HepG2 (cell line): ENCODE data around the gene ZNF530. TPM values are rescaled to one million over a fixed set of nuclear protein-coding genes. Genes with fewer than 3 reads are reported as not detected.

Source experiments
- ATAC-seq: fragments of 200-7000 bp; cut with Tn5 transposase; 3 replicates; pipeline ENCODE4 v1.9.1; 2020; ENCODE audit warnings: mild to moderate bottlenecking, moderate library complexity
- BruUV-seq: library from RNA; stranded (reverse); fragments of 400-500 nt; replicated peaks from 2 replicates; lab custom pipeline; 2021; lab: Mats Ljungman, UMichigan
- CTCF ChIA-PET: fragments of 300-600 bp; formaldehyde crosslinking; extraction: SDS; loops from one replicate; lab custom pipeline; 2021; ENCODE audit warnings: low total read pairs, inconsistent platforms, low intra/inter-chr PET ratio; lab: Yijun Ruan, JAX
- POLR2A ChIA-PET: fragments of 350-600 bp; sonication (Branson Sonifier 250); formaldehyde crosslinking; loops from one replicate; lab custom pipeline; 2020; ENCODE audit warnings: antibody characterized with exemption, inconsistent platforms; lab: Yijun Ruan, JAX
- DNase-seq: peaks from one replicate; pipeline ENCODE4 v3.0.0-alpha.2; 2015; ENCODE audit warnings: low spot score
- FAIRE-seq: peaks from 3 replicates; lab custom pipeline; 2011; peaks lifted over from hg19 to GRCh38; lab: Jason Lieb, UNC
- H2AFZ ChIP-seq: one replicate; pipeline ENCODE4 v1.6.1; 2011; ENCODE audit warnings: low read length, inconsistent platforms
- H3K27ac ChIP-seq: fragments of 300-600 bp; 3 replicates; pipeline ENCODE4 v1.8.0; 2011; ENCODE audit warnings: mixed run types, mild to moderate bottlenecking, mixed read lengths, low read length, inconsistent platforms; ENCODE audit not compliant: insufficient read depth; ENCODE audit errors: extremely low read length
- H3K27me3 ChIP-seq, 2 experiments: fragments of 200-600 bp in 1 of 2; 2 replicates in 1 of 2; 3 replicates in 1 of 2; pipeline versions ENCODE4 v1.6.0 to v1.8.0; 2011; ENCODE audit warnings: low read length in 2 of 2, mild to moderate bottlenecking in 2 of 2, moderate library complexity in 2 of 2, inconsistent platforms in 1 of 2; ENCODE audit not compliant: insufficient read depth in 2 of 2, control insufficient read depth in 1 of 2
- H3K36me3 ChIP-seq, 2 experiments: fragments of 200-600 bp in 1 of 2; replicated peaks in 1 of 2; 2 replicates in 1 of 2; 3 replicates in 1 of 2; pipeline versions ENCODE4 v1.5.1 to v1.8.0; 2011; ENCODE audit warnings: low read length in 2 of 2, inconsistent platforms in 1 of 2; ENCODE audit not compliant: insufficient read depth in 2 of 2, control insufficient read depth in 1 of 2
- H3K4me1 ChIP-seq: 2 replicates; pipeline ENCODE4 v1.5.1; 2012; ENCODE audit warnings: low read length, inconsistent platforms; ENCODE audit not compliant: insufficient read depth
- H3K4me2 ChIP-seq: 2 replicates; pipeline ENCODE4 v1.6.0; 2011; ENCODE audit warnings: low read depth, low read length, inconsistent platforms
- H3K4me3 ChIP-seq, 3 experiments: fragments of 200-600 bp in 1 of 3; sonication (generic), shearing (Covaris generic) in 1 of 3; replicated peaks in 1 of 3; 2 replicates each; pipeline ENCODE4 v1.5.1; 2011 to 2016; ENCODE audit warnings: low read length in 3 of 3, inconsistent platforms in 2 of 3, low read depth in 2 of 3, mild to moderate bottlenecking in 2 of 3, control low read depth in 1 of 3, mixed read lengths in 1 of 3; ENCODE audit not compliant: insufficient read depth in 1 of 3
- H3K79me2 ChIP-seq: one replicate; pipeline ENCODE4 v1.6.1; 2011; ENCODE audit warnings: low read length, inconsistent platforms; ENCODE audit not compliant: insufficient read depth
- H3K9ac ChIP-seq: 2 replicates; pipeline ENCODE4 v1.6.0; 2011; ENCODE audit warnings: mild to moderate bottlenecking, low read depth, low read length, inconsistent platforms; ENCODE audit not compliant: insufficient read depth
- H3K9me3 ChIP-seq: 2 replicates; pipeline ENCODE4 v1.5.1; 2012; ENCODE audit warnings: mild to moderate bottlenecking, low read length
- H4K20me1 ChIP-seq: 2 replicates; pipeline ENCODE4 v1.6.0; 2011; ENCODE audit warnings: inconsistent platforms, mild to moderate bottlenecking, low read length, moderate library complexity; ENCODE audit not compliant: insufficient read depth
- CEBPG ChIP-seq: IDR thresholded peaks from 2 replicates; pipeline ENCODE4 v1.6.1; 2016
- MAZ ChIP-seq, 2 experiments: sonication (generic) in 1 of 2; formaldehyde crosslinking in 1 of 2; IDR thresholded peaks; 2 replicates each; pipeline versions ENCODE4 v1.5.0 to v1.6.1; 2012 to 2020; ENCODE audit warnings: low read depth in 2 of 2, mild to moderate bottlenecking in 2 of 2, borderline replicate concordance in 1 of 2, improper control_type of control experiment in 1 of 2, low read length in 1 of 2, missing genetic modification reagents in 1 of 2, moderate library complexity in 1 of 2
- PLSCR1 ChIP-seq: sonication (generic); formaldehyde crosslinking; IDR thresholded peaks from 2 replicates; pipeline ENCODE4 v1.5.0; 2020; ENCODE audit warnings: missing genetic modification reagents, mild to moderate bottlenecking, borderline replicate concordance
- TEAD3 ChIP-seq: optimal IDR thresholded peaks from 2 replicates; pipeline ENCODE3; 2016; ENCODE audit warnings: borderline replicate concordance
- ZKSCAN5 ChIP-seq: sonication (generic); formaldehyde crosslinking; IDR thresholded peaks from 2 replicates; pipeline ENCODE4 v1.5.1; 2020; ENCODE audit warnings: mild to moderate bottlenecking, missing genetic modification reagents
- ZKSCAN8 ChIP-seq: IDR thresholded peaks from 2 replicates; pipeline ENCODE4 v1.6.1; 2016; ENCODE audit warnings: borderline replicate concordance, missing genetic modification reagents, missing compliant biosample characterization
- ZNF136 ChIP-seq: sonication (generic); formaldehyde crosslinking; IDR thresholded peaks from 2 replicates; pipeline ENCODE4 v1.8.1; 2022; ENCODE audit warnings: low read depth, mild to moderate bottlenecking, moderate library complexity, missing genetic modification reagents
- ZNF337 ChIP-seq: sonication (generic); formaldehyde crosslinking; IDR thresholded peaks from 2 replicates; pipeline ENCODE4 v1.5.1; 2020; ENCODE audit warnings: missing genetic modification reagents, low read depth, mild to moderate bottlenecking, borderline replicate concordance
- ZNF451 ChIP-seq: sonication (generic); formaldehyde crosslinking; IDR thresholded peaks from 2 replicates; pipeline ENCODE4 v1.5.0; 2020; ENCODE audit warnings: mild to moderate bottlenecking, missing genetic modification reagents
- ZNF501 ChIP-seq: sonication (generic); formaldehyde crosslinking; IDR thresholded peaks from 2 replicates; pipeline ENCODE4 v1.5.1; 2020; ENCODE audit warnings: mild to moderate bottlenecking, moderate library complexity, missing genetic modification reagents
- ZNF543 ChIP-seq: sonication (generic); formaldehyde crosslinking; IDR thresholded peaks from 2 replicates; pipeline ENCODE4 v1.4.0; 2020; ENCODE audit warnings: mild to moderate bottlenecking, missing genetic modification reagents
- ZNF552 ChIP-seq: sonication (generic); formaldehyde crosslinking; IDR thresholded peaks from 2 replicates; pipeline ENCODE4 v1.9.0; 2022; ENCODE audit warnings: missing genetic modification reagents, mild to moderate bottlenecking, borderline replicate concordance
- ZNF790 ChIP-seq: sonication (generic); formaldehyde crosslinking; IDR thresholded peaks from 2 replicates; pipeline ENCODE4 v1.8.0; 2022; ENCODE audit warnings: missing genetic modification reagents, mild to moderate bottlenecking, borderline replicate concordance
- ZSCAN12 ChIP-seq: sonication (generic); formaldehyde crosslinking; IDR thresholded peaks from 2 replicates; pipeline ENCODE4 v1.9.0; 2021; ENCODE audit warnings: mild to moderate bottlenecking, missing genetic modification reagents
- ZSCAN29 ChIP-seq: sonication (generic); formaldehyde crosslinking; conservative IDR thresholded peaks from 2 replicates; pipeline ENCODE4 v1.4.0; 2020; ENCODE audit warnings: mild to moderate bottlenecking, missing genetic modification reagents
- WGBS: methylation state at CpG from one replicate; pipeline ENCODE4 v1.1.6; 2017; ENCODE audit warnings: low lambda C conversion rate; 5-methylcytosine and 5-hydroxymethylcytosine counted together
- in situ Hi-C: cut with HindIII; loops from 2 replicates; pipeline ENCODE4 v1.10.0; 2017; ENCODE audit warnings: low pct_unique_long_range_greater_than_20kb; ENCODE audit not compliant: extremely low pct_ligation_motif_present
- intact Hi-C: fragments of 100-400 bp; cut with micrococcal nuclease; formaldehyde crosslinking; loops from one replicate; pipeline ENCODE4 v1.10.0; 2022; ENCODE audit not compliant: unreplicated experiment
- polyA plus RNA-seq, 8 experiments: library from polyadenylated mRNA; depleted of rRNA in 3 of 8; stranded (reverse) in 7 of 8; unstranded in 1 of 8; fragments of >200 nt; fragmentation: Illumina TruSeq in 4 of 8; extraction: Trizol in 4 of 8; gene quantifications; 2 replicates each; pipeline versions ENCODE4 v1.2.1 to v1.2.3, GENCODE V29; 2011 to 2016; ENCODE audit warnings: low read depth in 4 of 8, missing spikeins in 1 of 8, mixed read lengths in 1 of 8; ENCODE audit not compliant: insufficient read depth in 1 of 8
- total RNA-seq, 5 experiments: library from RNA; depleted of rRNA; stranded (reverse); fragments of >200 nt; fragmentation: Illumina TruSeq; extraction: Trizol; gene quantifications; 2 replicates each; pipeline ENCODE4 v1.2.3, GENCODE V29; 2016; ENCODE audit warnings: low read depth in 1 of 5

The ZNF530 gene
- total and polyA plus RNA-seq, 2 of the 13 experiments (the other 11 are each of a cell fraction or from before 2014, with no cell fraction given) = 1.1 to 7.8 TPM

- Histone ChIP-seq H3K4me3 (no peak overlapping the region), H3K27me3 (no peaks in the 10 kb centered on the region), H3K4me1 (peaks cover 15% of the 10 kb centered on the region), H2AFZ (no peak overlapping the region), H3K27ac (no peak overlapping the region), H3K9ac (no peak overlapping the region), H3K4me2 (no peak overlapping the region), H4K20me1 (no peaks in the 10 kb centered on the region), H3K9me3 (peaks cover 9% of the 10 kb centered on the region), H3K36me3 (peaks cover 31 to 85% of the 10 kb centered on the region in 2 experiments), H3K79me2 (peaks cover 6% of the 10 kb centered on the region)
- ChIA-PET CTCF (no interaction called here), POLR2A (no interaction called here)
- 96% methylated on average over 2 of the region's 2 CpGs for WGBS
- DNase-seq = no peak
- BruUV-seq = no TSS peak
- in situ Hi-C loops = no loop called here
- no peak for ATAC-seq
- intact Hi-C loops = no loop called here
- no peak for FAIRE-seq
- TF ChIP-seq ZSCAN12 (CRISPR knock-in tag) (no peak), ZNF501 (CRISPR knock-in tag) (no peak), ZNF451 (no peak), ZNF552 (no peak), ZNF337 (no peak), PLSCR1 (CRISPR knock-in tag) (no peak), ZKSCAN8 (CRISPR knock-in tag) (no peak), ZSCAN29 (no peak), CEBPG (CRISPR knock-in tag) (no peak)
These were observed 47.3 kb upstream of the ZNF530 start for GRCh38 chr19:57552432-57552831.

GRCh38 chr19:57557659-57558058 is 42.0 kb upstream of the ZNF530 start:
- no peak for FAIRE-seq
- intact Hi-C loops (no loop called here), in situ Hi-C loops (no loop called here)
- WGBS = 89% methylated on average over 5 of the region's 5 CpGs
- POLR2A ChIA-PET = no interaction called here
- no peaks in the 10 kb centered on the region for H4K20me1 ChIP-seq
- peak overlapping the region; percentile 85; the same call in 1 of the 2 replicates for H3K9ac ChIP-seq
- peak overlapping the region in 1 of 3 experiments; percentile 99; a peak in 1 of 6 replicates for H3K4me3 ChIP-seq
- H2AFZ ChIP-seq = no peak overlapping the region
- H3K36me3 ChIP-seq = peaks cover 10 to 35% of the 10 kb centered on the region in 2 experiments
- H3K27ac ChIP-seq = no peak overlapping the region
- no TSS peak for BruUV-seq
- no peak for ATAC-seq
- H3K4me1 ChIP-seq = peaks cover 29% of the 10 kb centered on the region
- CTCF ChIA-PET = no interaction called here
- no peaks in the 10 kb centered on the region; a peak in 1 of 5 replicates for H3K27me3 ChIP-seq
- H3K79me2 ChIP-seq = peaks cover 23% of the 10 kb centered on the region
- peaks cover 24% of the 10 kb centered on the region for H3K9me3 ChIP-seq
- no peak for DNase-seq
- H3K4me2 ChIP-seq = peak overlapping the region; percentile 91
- no peak for TF ChIP-seq ZNF136 (CRISPR knock-in tag)
- no peak for TF ChIP-seq TEAD3 (CRISPR knock-in tag)
- no peak for TF ChIP-seq ZNF543 (CRISPR knock-in tag)
- no peak for TF ChIP-seq ZKSCAN5
- no peak for TF ChIP-seq MAZ (IDR thresholded peaks at IDR 0.05; ENCODE audit: borderline replicate concordance, low read depth, low read length)
- TF ChIP-seq MAZ (CRISPR knock-in tag; IDR thresholded peaks at IDR 0.05; ENCODE audit: low read depth) = no peak
- no peak for TF ChIP-seq ZNF790 (CRISPR knock-in tag)
